Trophoblast cell (in vitro differentiated cells and primary cell): ENCODE results near the gene PKP4. TPM values are rescaled to one million over a fixed set of nuclear protein-coding genes. Genes with fewer than 3 reads are reported as not detected.
A peak's percentile ranks its signal among the peaks of the same experiment; 100 is the strongest.

Experiments used
- DNase-seq, 2 donors: peaks; one replicate each; pipeline ENCODE4 v3.0.0-alpha.2; 2016
- H2AFZ ChIP-seq: 2 replicates; pipeline ENCODE4 v1.6.1; 2013; ENCODE audit warnings: low read length, moderate library complexity, mild to moderate bottlenecking; ENCODE audit not compliant: insufficient read depth, poor library complexity
- H2AK5ac ChIP-seq: 2 replicates; pipeline ENCODE4 v1.6.1; 2013; ENCODE audit warnings: mild to moderate bottlenecking, low read length
- H2BK120ac ChIP-seq: 2 replicates; pipeline ENCODE4 v1.6.1; 2013; ENCODE audit warnings: low read length, mild to moderate bottlenecking, moderate library complexity; ENCODE audit not compliant: insufficient read depth, poor library complexity
- H2BK12ac ChIP-seq: 2 replicates; pipeline ENCODE4 v1.6.1; 2013; ENCODE audit warnings: mild to moderate bottlenecking, low read length, moderate library complexity
- H2BK5ac ChIP-seq: 2 replicates; pipeline ENCODE4 v1.6.1; 2013; ENCODE audit warnings: low read length, low read depth, moderate library complexity, mild to moderate bottlenecking; ENCODE audit not compliant: poor library complexity
- H3K14ac ChIP-seq: 2 replicates; pipeline ENCODE4 v1.6.1; 2013; ENCODE audit warnings: mild to moderate bottlenecking, low read length
- H3K18ac ChIP-seq: 2 replicates; pipeline ENCODE4 v1.6.1; 2013; ENCODE audit warnings: mild to moderate bottlenecking, low read length
- H3K23ac ChIP-seq: 2 replicates; pipeline ENCODE4 v1.6.1; 2013; ENCODE audit warnings: low read length
- H3K27ac ChIP-seq: 2 replicates; pipeline ENCODE4 v1.5.1; 2013; ENCODE audit warnings: low read depth, mild to moderate bottlenecking, inconsistent platforms, low read length, moderate library complexity
- H3K27me3 ChIP-seq: 2 replicates; pipeline ENCODE4 v1.6.1; 2013; ENCODE audit warnings: inconsistent platforms, mild to moderate bottlenecking, low read length, moderate library complexity; ENCODE audit not compliant: insufficient read depth
- H3K36me3 ChIP-seq, 2 experiments: 1 replicate in 1 of 2; 2 replicates in 1 of 2; pipeline ENCODE4 v1.6.1; 2013; ENCODE audit warnings: low read length in 2 of 2, mild to moderate bottlenecking in 2 of 2, moderate library complexity in 1 of 2; ENCODE audit not compliant: insufficient read depth in 2 of 2, control insufficient read depth in 1 of 2
- H3K4ac ChIP-seq: 2 replicates; pipeline ENCODE4 v1.6.1; 2013; ENCODE audit warnings: low read depth, mild to moderate bottlenecking, low read length, moderate library complexity
- H3K4me1 ChIP-seq, 2 experiments: 1 replicate in 1 of 2; 2 replicates in 1 of 2; pipeline ENCODE4 v1.6.1; 2013; ENCODE audit warnings: low read length in 2 of 2, mild to moderate bottlenecking in 2 of 2, moderate library complexity in 1 of 2; ENCODE audit not compliant: insufficient read depth in 2 of 2, control insufficient read depth in 1 of 2
- H3K4me2 ChIP-seq: 2 replicates; pipeline ENCODE4 v1.6.1; 2013; ENCODE audit warnings: inconsistent platforms, mild to moderate bottlenecking, low read length, moderate library complexity
- H3K4me3 ChIP-seq: 2 replicates; pipeline ENCODE4 v1.5.1; 2013; ENCODE audit warnings: mild to moderate bottlenecking, low read depth, low read length, inconsistent platforms
- H3K79me1 ChIP-seq: one replicate; pipeline ENCODE4 v1.6.1; 2013; ENCODE audit warnings: low read length
- H3K79me2 ChIP-seq: 2 replicates; pipeline ENCODE4 v1.6.1; 2013; ENCODE audit warnings: low read length, mild to moderate bottlenecking; ENCODE audit not compliant: control insufficient read depth, insufficient read depth, poor library complexity
- H3K9ac ChIP-seq: 2 replicates; pipeline ENCODE4 v1.6.1; 2013; ENCODE audit warnings: mild to moderate bottlenecking, low read length
- H3K9me3 ChIP-seq: 2 replicates; pipeline ENCODE4 v1.6.1; 2013; ENCODE audit warnings: low read depth, mild to moderate bottlenecking, control low read depth, inconsistent platforms, low read length; ENCODE audit not compliant: insufficient read depth
- H4K12ac ChIP-seq: 2 replicates; pipeline ENCODE4 v1.6.1; 2013; ENCODE audit warnings: low read depth, mild to moderate bottlenecking, low read length, moderate library complexity
- H4K8ac ChIP-seq: 2 replicates; pipeline ENCODE4 v1.6.1; 2013; ENCODE audit warnings: low read depth, mild to moderate bottlenecking, low read length, moderate library complexity
- H4K91ac ChIP-seq: one replicate; pipeline ENCODE4 v1.6.1; 2013; ENCODE audit warnings: low read depth, mild to moderate bottlenecking, low read length, moderate library complexity
- WGBS: extraction: QIAGEN DNeasy Blood & Tissue Kit; methylation state at CpG from one replicate; pipeline ENCODE4 v1.1.7; 2013; ENCODE audit warnings: missing lambda C conversion rate; ENCODE audit not compliant: insufficient read length, insufficient coverage; ENCODE audit errors: extremely low coverage; 5-methylcytosine and 5-hydroxymethylcytosine counted together
- polyA plus RNA-seq: library from polyadenylated mRNA; stranded (reverse); fragments of 200-250 nt; gene quantifications from 2 replicates; pipeline ENCODE4 v1.2.3, GENCODE V29; 2013

The PKP4 gene, protein sequence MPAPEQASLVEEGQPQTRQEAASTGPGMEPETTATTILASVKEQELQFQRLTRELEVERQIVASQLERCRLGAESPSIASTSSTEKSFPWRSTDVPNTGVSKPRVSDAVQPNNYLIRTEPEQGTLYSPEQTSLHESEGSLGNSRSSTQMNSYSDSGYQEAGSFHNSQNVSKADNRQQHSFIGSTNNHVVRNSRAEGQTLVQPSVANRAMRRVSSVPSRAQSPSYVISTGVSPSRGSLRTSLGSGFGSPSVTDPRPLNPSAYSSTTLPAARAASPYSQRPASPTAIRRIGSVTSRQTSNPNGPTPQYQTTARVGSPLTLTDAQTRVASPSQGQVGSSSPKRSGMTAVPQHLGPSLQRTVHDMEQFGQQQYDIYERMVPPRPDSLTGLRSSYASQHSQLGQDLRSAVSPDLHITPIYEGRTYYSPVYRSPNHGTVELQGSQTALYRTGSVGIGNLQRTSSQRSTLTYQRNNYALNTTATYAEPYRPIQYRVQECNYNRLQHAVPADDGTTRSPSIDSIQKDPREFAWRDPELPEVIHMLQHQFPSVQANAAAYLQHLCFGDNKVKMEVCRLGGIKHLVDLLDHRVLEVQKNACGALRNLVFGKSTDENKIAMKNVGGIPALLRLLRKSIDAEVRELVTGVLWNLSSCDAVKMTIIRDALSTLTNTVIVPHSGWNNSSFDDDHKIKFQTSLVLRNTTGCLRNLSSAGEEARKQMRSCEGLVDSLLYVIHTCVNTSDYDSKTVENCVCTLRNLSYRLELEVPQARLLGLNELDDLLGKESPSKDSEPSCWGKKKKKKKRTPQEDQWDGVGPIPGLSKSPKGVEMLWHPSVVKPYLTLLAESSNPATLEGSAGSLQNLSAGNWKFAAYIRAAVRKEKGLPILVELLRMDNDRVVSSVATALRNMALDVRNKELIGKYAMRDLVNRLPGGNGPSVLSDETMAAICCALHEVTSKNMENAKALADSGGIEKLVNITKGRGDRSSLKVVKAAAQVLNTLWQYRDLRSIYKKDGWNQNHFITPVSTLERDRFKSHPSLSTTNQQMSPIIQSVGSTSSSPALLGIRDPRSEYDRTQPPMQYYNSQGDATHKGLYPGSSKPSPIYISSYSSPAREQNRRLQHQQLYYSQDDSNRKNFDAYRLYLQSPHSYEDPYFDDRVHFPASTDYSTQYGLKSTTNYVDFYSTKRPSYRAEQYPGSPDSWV
- polyA plus RNA-seq: 22.5 and 25.0 TPM in 2 replicates

DNA sequence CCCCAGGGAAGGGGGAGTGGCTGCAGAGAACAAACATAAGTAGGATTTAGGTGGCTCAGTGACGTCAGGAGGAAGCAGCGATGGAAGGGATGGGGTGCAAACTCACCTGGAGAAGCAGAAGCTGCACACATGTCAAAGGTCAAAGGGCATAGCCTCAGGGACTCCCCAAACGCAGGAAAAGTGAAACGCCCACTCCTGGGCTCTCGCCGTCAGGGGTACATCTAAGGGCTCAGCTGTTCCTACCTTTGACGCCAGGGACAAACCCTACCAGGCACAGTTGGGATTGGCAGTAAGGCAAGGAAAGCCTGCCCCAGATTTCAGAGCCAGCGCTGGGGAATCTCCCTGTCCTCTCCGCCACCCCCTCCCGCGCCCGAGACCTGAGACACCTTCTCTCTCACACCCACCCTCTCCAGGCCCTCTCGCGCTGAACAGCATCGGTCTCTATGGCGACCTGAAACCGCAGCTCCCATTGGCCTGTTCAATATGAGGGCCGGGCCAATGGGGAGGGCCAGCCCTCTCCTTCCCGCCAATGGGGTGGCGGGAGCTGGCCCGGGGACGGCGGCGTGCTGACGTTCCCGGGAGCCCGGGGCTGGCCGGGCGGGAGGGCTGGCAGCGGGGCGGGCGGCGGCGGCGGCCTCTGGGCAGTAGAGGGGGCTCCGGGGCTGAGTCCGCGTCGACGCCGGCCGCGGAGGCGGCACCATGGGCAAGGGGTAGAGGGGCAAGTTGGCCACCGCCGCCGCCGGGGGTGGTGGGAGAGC is at the start of gene PKP4, which contains the start of gene CCDC148:
PKP4 (plus strand) TSS at position 644 of the 758 bp plus-strand sequence. CDS start 76,233 bp downstream, outside the sequence.
CCDC148 (minus strand) TSS at position 445 of the 758 bp plus-strand sequence; CDS start at position 131, 314 bp downstream.
- WGBS: no CpG with 5 or more reads among the region's 48 CpGs
- H3K9ac ChIP-seq: peak within 1 kb of the TSS; percentile 78
- DNase-seq: peak; percentile 87 to 89
- peak within 1 kb of the TSS; percentile 91 for H3K4me3 ChIP-seq
- peaks cover 9% of the 10 kb centered on the region for H3K79me2 ChIP-seq
- peak within 1 kb of the TSS; percentile 74 for H4K91ac ChIP-seq
- peak within 1 kb of the TSS; percentile 6 for H3K18ac ChIP-seq
- H3K14ac ChIP-seq: peak within 1 kb of the TSS; percentile 10
- H2BK120ac ChIP-seq: peak within 1 kb of the TSS; percentile 55
- peak within 1 kb of the TSS; percentile 86 for H2BK5ac ChIP-seq
- H3K9me3 ChIP-seq: no peaks in the 10 kb centered on the region
- no peak within 1 kb of the TSS for H3K23ac ChIP-seq
- H3K4me1 ChIP-seq: peaks cover 0 to 11% of the 10 kb centered on the region in 2 experiments
- H3K79me1 ChIP-seq: peaks cover 11% of the 10 kb centered on the region
- peak within 1 kb of the TSS; percentile 99 for H3K4me2 ChIP-seq
- peak within 1 kb of the TSS; percentile 29 for H3K4ac ChIP-seq
- H4K8ac ChIP-seq: peak within 1 kb of the TSS; percentile 2
- no peaks in the 10 kb centered on the region for H3K36me3 ChIP-seq
- peak within 1 kb of the TSS; percentile 72 for H4K12ac ChIP-seq
- H2BK12ac ChIP-seq: peak within 1 kb of the TSS; percentile 47
- H2AFZ ChIP-seq: peak within 1 kb of the TSS; percentile 82
- no peak within 1 kb of the TSS for H2AK5ac ChIP-seq
- H3K27ac ChIP-seq: peak within 1 kb of the TSS; percentile 91
- no peaks in the 10 kb centered on the region for H3K27me3 ChIP-seq

DNA sequence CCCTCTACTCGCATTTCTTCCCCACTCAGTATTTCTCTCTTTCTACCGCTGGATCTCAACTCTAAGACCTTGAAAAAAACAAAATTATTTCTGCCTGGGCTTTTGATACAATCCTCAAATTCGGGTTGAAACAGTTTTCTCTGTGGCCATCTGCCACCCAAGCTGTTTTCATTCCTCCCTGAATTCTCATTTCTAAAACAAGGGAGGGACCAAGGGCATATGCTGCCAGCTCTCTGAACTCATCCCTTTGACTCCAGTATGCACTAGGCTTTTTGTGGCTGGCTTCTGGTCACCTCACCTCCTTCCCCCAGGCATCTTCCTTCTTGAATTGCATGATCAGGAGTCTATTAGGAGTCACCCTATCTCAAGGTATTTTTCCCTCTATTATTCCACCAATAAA is 49.7 kb upstream of the PKP4 start:
- no peak overlapping the region for H2BK120ac ChIP-seq
- DNase-seq: no peak
- no peak overlapping the region for H2AFZ ChIP-seq
- H2AK5ac ChIP-seq: no peak overlapping the region
- WGBS: no CpG with 5 or more reads among the region's 3 CpGs
- H3K4me1 ChIP-seq: peaks cover 0 to 3% of the 10 kb centered on the region in 2 experiments
- no peak overlapping the region for H3K14ac ChIP-seq
- H3K79me2 ChIP-seq: no peaks in the 10 kb centered on the region
- no peak overlapping the region for H3K4me2 ChIP-seq
- no peak overlapping the region for H4K12ac ChIP-seq
- no peak overlapping the region for H2BK12ac ChIP-seq
- H3K79me1 ChIP-seq: peaks cover 4% of the 10 kb centered on the region
- H3K4me3 ChIP-seq: no peak overlapping the region
- no peak overlapping the region for H4K8ac ChIP-seq
- H3K18ac ChIP-seq: no peak overlapping the region
- no peak overlapping the region for H3K4ac ChIP-seq
- no peaks in the 10 kb centered on the region for H3K36me3 ChIP-seq
- H3K9ac ChIP-seq: no peak overlapping the region
- H3K23ac ChIP-seq: no peak overlapping the region
- no peak overlapping the region for H3K27ac ChIP-seq
- H4K91ac ChIP-seq: no peak overlapping the region
- H2BK5ac ChIP-seq: no peak overlapping the region
- no peaks in the 10 kb centered on the region for H3K27me3 ChIP-seq
- H3K9me3 ChIP-seq: peaks cover 2% of the 10 kb centered on the region

DNA sequence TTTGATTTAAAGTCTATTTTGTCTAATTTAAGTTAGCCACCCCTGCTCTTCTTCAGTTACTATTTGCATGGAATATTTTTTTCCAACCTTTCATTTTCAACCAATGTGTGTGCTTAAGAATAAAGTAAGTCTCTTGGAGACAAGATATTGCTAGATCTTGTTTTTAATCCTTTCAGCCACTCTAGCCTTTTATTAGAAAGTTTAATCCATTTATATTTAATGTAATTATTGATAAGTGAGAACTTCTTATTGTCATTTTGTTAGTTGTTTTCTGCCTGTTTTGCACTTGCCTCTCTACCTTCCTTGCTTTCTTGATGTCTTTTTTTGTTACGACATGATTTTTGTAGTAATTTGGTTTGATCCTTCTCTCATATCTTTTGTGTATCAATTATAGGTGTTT is 46.6 kb upstream of the PKP4 start:
- Histone ChIP-seq H3K79me1 (peaks cover 4% of the 10 kb centered on the region), H3K36me3 (no peaks in the 10 kb centered on the region), H4K8ac (no peak overlapping the region), H3K4me3 (no peak overlapping the region), H2AFZ (no peak overlapping the region), H3K9me3 (peaks cover 2% of the 10 kb centered on the region), H3K9ac (no peak overlapping the region), H3K14ac (no peak overlapping the region), H3K4ac (no peak overlapping the region), H3K4me1 (peaks cover 0 to 5% of the 10 kb centered on the region in 2 experiments), H3K27ac (no peak overlapping the region), H3K18ac (no peak overlapping the region), H4K91ac (no peak overlapping the region), H2BK5ac (no peak overlapping the region), H3K27me3 (no peaks in the 10 kb centered on the region), H4K12ac (no peak overlapping the region), H2BK12ac (no peak overlapping the region), H2AK5ac (no peak overlapping the region), H3K4me2 (no peak overlapping the region), H3K79me2 (no peaks in the 10 kb centered on the region), H3K23ac (no peak overlapping the region), H2BK120ac (no peak overlapping the region)
- no peak for DNase-seq
- WGBS: no CpG with 5 or more reads among the region's 1 CpG
